HG03354 (cell line): Measurements from ENCODE around the gene SNX20.

ENCODE experiments used
- ATAC-seq: cut with Tn5 transposase; IDR thresholded peaks from one replicate; pipeline ENCODE4 v1.9.1; 2021; ENCODE audit warnings: mild to moderate bottlenecking; ENCODE audit not compliant: unreplicated experiment, poor library complexity, severe bottlenecking

SNX20 gene

DNA sequence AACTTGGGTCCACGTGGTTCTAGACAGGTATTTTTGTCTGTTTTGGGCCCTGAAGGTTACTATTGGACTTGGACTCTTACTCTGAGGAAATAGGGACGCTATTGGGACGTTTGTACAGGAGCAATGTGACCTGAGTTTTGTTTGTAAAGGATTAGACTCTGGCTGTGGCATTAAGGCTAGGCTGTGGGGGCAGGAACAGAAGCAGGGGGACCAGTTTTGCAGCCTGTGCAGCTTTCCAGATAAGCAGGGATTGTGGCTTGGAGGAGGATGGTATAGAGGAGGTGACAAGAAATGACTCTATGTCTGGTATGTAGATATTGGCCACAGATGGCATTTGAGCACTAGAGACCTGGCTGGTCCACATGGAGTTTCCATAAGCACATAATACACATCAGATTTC is 25.1 kb upstream of the SNX20 start:
- no peak for ATAC-seq

DNA sequence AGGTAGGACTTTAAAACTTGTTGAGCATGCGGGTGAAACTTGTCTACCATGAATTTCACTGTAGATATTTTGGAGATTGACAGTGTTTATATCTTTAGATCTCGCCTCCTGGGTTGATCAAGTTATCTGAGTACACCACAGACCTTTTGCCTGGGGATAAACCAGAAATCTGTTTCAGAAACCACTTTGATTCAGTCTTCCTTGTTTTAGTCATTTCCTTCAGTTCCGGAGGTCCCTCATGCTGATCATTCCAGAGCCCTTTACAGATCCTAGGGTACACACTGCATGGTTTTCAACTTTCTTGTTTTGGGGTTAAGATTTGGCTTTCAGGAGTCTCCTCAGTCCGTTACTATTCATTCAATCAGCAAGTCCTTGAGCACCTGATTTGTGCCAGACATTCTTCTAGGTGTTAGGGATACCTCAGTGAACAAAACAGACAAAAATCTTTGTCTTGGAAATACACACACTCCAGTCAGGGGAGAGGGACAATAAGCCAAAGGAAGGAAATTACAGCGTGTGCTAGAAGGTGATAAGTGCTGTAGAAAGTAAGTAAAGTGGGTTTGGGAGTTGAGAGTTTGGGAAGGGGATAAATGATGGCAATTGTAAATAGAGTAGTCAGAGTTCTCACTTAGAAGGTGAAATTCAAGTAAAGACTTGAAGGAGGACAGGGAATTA is 24.5 kb upstream of the SNX20 start:
- ATAC-seq: no peak

DNA sequence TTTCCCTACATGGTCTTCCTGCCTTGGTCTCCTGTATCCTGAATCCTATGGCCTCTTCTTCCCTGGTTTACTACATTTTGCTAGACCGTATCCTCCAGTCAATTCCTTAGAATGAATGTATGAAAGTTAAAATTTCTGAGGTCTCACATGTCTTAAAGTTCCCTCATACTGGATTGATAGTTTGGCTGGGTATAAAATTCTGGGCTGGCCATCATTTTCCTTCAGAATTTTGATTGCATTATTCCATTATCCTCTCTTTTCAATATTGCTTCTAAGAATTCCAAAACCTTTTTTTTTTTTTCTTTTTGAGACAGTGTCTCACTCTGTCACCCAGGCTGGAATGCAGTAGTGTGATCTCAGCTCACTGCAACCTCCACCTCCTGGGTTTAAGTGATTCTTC is 23.1 kb upstream of the SNX20 start:
- ATAC-seq: no peak

DNA sequence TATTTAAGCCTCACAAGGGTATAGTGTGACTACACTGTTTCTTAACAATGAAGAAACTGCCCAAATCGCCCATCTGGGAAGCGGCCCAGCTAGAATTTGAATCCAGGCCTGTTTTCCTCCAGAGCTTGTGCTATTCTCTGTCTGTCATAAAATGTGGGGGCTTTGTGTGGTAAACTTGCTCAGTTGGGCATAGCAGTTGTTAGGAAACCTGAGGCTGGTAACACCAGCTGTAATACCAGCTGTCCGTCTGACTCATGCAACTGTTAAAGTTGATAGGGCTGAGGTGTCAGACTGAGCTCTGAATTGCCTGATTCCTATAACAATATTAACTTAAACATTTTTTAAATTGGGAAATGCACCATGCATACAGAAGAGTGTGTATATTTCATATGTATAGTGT is 21.6 kb upstream of the SNX20 start:
- no peak for ATAC-seq

DNA sequence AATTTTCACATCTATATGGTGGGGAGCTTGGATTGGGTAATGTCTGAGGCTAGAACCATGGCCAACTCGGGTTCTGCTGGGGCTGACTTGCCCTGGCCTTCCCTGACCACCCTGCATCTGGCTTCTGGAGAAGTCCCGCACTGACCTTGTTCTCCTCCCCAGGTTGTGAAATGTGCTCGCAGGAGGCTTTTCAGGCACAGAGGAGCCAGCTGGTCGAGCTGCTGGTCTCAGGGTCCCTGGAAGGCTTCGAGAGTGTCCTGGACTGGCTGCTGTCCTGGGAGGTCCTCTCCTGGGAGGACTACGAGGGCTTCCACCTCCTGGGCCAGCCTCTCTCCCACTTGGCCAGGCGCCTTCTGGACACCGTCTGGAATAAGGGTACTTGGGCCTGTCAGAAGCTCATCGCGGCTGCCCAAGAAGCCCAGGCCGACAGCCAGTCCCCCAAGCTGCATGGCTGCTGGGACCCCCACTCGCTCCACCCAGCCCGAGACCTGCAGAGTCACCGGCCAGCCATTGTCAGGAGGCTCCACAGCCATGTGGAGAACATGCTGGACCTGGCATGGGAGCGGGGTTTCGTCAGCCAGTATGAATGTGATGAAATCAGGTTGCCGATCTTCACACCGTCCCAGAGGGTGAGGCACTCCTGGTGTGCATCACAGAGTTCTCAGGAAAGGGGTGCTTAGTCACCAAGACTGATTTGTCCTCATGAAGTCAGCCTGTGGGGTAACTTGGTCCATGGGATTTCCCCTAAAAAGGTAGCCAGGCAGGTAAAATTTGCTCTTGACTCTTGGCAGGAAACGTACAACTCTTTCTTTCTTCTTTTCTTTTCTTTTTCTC is 18.4 kb upstream of the SNX20 start:
- ATAC-seq: no peak

DNA sequence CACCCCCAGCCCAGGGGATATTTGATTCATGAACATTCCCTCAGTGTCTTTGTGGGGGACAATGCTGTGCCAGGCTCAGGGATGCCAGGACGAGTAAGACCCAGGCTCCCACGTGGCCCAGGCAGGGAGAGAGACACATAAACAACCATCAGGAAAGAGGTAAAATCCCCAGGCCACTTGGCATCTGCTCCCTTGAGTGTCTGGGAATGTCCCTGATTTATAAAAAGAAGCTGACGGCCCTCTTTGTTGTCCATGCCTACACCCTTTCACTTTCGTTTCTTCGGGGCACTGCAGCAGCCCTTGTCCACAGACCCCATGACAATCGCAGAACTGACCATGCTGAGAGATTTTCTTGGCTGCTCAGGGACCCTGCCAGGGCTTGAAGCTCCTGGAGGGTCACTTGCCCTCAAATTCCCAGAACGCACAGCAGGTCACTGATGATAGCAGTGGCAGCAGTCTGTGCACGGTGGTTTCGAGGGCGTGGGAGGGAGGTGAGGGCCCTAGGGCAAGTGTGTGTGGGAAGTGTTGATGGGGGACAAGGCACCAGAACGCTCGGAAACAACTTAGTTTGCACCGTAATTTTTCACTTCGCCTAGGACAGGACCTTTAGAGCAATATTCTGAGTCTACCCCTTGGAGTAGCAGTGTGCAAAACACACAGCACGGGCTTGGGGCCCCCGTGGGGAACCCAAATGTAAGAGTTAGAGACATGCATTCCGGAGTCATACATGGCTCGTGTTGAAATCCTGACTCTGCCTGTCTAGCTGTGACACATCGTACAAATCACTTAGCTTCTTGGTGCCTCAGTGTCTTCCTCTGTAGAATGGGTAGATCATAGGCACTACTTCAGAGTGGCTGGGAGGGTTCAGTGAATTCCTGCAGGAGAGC is 17.0 kb upstream of the SNX20 start:
- peak; percentile 45 for ATAC-seq

DNA sequence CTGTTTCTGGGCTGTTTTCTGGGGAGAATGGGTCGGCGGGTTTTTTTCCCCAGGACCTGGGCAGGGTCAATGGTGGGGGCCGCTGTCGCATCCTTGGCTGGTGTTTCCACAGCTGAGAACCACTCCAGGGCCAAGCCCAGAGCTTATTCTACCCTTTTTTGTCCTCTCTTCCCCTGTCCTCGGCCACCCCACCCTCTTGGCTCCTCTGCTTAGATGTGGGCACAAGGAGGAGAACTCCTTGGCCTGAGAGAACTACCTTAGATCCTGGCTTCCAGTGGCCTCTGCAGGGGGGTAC is 16.3 kb upstream of the SNX20 start:
- no peak for ATAC-seq

DNA sequence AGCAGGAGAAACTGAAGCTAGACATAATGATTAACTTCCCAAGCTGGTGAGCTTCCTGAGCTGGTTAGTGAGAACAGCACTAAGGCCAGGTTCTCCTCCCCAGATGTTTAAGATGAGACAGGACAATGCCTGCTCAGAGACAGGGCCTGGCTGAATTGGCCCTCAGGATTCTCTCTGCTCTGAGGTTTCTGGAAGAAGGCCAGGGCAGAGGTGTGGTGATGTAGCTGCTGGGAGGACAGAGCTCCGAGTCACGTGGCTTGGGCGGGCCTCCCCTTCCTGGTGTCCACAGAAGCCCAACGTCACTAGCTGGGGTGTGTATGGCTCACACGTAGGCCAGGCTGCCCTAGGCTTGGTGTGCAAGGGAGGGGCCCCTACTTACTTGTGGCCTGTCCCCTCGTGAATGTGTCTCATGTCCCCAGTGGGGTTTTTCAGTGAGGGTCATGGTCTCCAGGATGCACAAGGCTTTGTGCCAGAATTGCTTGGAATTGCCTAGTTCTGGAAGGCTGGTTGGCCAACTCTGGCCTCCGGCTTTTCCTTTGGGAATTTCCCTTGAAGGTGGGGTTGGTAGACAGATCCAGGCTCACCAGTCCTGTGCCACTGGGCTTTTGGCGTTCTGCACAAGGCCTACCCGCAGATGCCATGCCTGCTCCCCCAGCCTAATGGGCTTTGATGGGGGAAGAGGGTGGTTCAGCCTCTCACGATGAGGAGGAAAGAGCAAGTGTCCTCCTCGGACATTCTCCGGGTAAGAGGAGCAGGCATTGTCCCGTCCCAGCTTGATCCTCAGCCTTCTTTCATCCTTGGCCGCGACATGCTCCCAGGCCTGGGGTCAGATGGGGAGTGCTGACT is 15.7 kb upstream of the SNX20 start:
- peak; percentile 62 for ATAC-seq

DNA sequence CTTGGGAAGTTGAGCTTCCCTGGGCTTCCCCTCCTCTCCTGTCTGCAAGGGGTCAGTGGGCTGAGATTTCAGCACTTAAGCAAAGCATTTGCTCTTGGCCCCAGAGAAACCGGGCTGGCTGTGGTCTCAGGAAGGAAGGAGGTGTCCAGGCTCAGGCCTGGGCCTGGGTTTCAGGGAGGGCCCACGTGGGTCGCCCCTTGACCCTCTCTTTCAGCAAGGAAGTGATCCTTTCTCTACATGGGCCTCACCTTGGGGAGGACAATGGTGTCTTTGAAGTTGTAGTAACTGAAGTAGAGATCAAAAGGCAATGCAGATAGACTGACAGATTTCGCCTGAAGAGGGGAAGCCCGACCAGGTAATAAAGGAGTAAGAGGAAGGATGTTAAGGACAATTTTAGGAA is 15.0 kb upstream of the SNX20 start:
- peak; percentile 22 for ATAC-seq

DNA sequence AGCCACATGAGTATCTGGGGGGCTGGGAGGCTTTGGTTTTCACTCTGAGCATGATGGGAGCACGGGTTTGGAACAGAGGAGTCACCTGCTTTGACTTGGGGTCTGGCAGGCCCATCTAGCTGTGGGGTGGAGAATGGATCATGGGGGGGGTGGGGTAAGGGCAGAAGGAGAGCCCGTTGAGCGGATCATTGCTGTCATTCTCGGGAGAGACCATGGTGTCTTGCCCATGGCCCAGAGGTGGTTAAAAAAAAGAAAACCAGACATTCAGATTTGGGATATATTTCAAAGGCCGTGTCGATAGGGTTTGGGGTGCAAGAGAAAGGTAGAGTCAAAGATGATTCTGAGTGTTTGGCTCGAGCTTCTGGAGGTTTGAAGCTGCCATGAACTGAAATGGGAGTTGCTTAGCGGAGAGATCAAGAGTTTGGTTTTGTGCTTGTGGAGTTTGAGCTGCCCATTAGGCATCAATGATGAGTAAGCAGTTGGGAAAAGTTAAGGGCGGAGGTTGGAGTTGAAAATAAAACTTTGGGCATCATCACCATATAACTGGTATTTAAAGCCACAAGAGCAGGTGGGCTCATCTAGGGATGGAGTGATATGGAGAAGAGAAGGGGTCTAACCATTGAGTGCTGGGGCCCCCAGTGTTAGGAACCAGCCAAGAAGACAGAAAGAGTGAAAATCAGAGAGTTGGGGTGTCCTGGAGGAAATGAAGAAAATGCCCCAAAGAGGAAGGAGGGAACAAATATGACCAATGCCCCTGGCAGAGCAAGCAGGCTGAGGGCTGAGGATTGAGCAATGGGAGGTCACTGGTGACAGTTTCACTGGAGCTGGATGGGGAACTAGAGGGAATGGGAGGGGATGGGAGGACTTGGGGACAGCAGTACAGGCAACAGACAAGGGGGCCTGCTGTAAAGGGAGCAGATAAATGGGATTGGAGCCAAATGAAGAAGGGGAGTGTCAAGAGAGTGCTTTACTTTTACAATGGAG is 14.2 kb upstream of the SNX20 start:
- ATAC-seq: no peak

DNA sequence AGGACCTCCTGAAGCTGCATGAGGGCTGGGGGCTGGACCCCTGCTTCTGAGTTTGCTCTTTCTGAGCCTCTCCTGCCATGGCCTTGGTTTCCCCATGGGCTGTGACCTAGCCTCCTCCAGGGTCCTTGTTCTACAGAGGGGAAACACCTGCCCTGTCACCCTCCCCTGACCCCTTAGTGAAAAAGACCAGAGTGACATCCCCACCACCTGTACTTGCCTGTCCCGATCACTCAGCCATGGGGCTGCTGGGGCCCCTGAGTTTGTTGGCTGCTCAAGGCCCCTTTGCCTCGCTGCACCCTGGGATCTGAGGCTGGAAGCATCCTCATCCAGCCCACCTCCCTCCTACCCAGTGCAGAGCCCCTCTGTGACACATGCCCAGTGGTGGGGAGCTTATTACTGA is 13.1 kb upstream of the SNX20 start:
- no peak for ATAC-seq

DNA sequence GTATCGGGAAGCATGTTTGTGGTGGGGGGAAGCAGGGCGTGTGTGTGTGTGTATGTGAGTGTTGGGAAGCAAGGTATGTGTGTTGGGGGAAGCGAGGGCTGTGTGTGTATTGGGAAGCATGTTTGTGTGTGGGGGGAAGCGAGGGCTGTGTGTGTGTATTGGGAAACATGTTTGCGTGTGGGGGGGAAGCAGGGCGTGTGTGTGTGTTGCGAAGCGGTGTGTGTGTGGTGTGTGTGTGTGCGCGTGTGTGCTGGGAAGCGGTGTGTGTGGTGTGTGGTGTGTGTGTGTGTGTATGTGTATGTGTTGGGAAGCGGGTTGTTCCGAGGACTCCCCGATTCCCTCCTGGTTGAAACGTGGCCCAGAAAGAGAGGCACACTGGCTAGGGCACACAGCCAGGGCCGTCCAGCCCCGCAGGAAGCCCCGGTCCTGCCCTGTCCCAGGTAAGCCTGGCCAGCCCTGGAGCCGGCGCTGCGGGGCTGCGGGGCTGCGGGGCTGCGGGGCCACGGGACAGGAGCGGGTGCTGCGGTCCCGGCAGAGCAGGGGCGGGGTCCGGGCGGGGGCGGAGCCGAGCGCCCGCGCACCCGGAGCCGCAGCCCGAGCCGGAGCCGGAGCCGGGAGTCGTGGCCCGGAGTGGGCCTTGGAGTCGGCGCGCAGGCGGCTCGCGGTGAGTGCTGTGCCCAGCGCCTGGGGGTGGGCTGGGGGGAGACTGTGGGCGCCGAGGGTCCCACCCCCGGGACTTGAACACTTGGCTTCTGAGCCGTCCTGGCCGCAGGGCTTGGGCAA is 12.1 kb upstream of the SNX20 start, which contains the start of gene NOD2:
Gene NOD2 (plus strand): TSS at position 608 of the 783 bp plus-strand sequence. CDS start 5,890 bp downstream, outside the sequence.
- ATAC-seq: no peak

DNA sequence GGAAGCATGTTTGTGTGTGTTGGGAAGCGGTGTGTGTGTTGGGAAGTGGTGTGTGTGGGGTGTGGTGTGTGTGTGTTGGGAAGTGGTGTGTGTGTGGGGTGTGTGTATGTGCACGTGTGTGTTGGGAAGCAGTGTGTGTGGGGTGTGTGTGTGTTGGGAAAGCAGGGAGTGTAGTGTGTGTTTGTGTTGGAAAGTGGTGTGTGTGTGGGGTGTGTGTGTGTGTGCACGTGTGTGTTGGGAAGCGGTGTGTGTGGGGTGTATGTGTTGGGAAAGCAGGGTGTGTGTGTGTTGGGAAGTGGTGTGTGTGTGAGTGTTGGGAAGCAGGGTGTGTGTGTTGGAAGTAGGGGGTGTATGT is 11.5 kb upstream of the SNX20 start:
- no peak for ATAC-seq

DNA sequence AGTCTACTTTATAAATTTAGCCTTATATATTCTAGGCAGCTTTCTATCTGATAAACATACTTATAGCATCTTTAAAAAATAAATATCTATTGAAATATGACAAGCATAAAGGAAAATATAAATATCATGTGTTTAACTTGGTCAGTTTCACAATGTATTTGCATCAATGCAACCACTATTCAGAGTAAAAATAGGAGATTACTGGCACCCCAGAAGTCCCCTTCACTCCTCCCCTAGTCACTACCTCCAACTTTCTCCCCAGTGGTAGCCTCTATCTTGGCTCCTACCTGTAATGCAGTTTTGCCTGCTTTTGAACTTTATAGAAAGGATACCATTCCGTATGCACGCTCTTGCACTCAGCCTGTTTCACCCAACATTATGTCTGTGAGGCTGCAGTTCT is 9.1 kb upstream of the SNX20 start:
- no peak for ATAC-seq

DNA sequence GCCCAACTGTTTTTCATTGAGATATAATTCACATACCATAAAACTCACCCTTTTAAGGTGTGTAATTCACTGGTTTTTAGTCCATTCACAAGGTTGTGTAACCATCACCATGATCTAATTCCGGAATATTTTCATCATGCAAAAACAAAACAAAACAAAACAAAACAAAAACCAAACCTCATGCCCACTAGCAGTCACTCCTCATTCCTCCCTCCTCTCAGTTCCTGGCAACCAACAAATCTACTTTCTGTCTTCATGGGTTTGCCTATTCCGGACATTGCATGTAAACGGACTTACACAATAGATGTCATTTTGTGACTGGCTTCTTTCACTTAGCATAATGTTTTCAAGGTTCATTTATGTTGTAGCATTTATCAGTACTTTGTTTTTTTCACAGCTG is 7.8 kb upstream of the SNX20 start:
- no peak for ATAC-seq

DNA sequence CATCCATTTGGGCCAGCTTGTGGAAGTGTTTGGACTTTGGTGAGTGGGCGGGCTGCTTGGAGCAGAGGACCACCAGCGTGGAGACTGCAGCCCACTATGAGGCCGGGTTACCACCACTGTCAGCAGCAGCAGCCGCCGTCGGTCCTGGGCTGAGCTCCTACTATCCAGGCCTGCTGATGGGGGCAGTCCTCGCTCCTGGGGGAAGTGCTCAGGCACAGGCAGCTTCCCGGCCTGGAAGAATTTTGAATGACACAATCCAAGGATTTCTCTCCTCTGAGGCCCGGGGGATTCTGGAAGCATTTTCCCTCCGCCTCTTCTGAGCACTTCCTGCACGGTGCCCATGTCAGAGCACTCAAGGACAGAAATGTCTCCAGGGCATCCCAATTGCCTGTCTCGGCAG is 7.0 kb upstream of the SNX20 start:
- ATAC-seq: no peak

DNA sequence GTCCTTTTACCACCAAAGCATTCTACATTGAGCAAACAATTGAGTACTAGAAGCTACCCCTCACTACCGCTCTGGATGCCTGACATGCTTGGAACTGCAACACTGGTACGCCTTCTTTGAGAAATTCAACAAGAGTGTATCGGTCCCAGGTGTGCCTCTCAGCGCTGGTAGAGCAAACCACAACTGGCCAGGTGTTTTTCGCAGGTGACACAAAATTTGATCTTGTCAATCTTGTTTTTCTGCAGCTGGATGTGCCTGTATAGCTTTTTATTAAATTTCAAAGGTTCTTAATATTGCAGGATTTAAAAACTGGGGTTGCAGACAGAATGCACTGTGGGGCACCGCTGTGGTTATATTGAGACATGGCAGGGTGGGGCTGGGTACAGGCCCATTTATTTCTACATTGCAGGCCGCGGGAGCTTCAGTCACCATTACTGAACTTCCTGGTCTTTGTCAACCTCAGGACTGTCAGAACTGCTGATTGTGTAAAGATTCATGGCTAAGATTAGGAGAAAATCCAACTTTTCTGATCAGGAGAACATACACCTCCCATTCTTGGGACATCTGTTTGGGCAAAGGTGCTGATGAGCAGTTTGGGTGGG is 4.5 kb upstream of the SNX20 start:
- ATAC-seq: no peak
